Panc1 (cell line): ENCODE results near the gene TSSK3. TPM values are rescaled to one million over a fixed set of nuclear protein-coding genes. Genes with fewer than 3 reads are reported as not detected.

Experiments used
- ATAC-seq: fragments of 200-7000 bp; cut with Tn5 transposase; 2 replicates; pipeline ENCODE4 v1.9.1; 2020; ENCODE audit warnings: mild to moderate bottlenecking, moderate library complexity
- Bru-seq: library from RNA; stranded (reverse); fragments of 400-500 nt; gene quantifications from one replicate; lab custom pipeline; 2021; lab: Mats Ljungman, UMichigan
- BruChase-seq, 2 experiments: library from RNA; stranded (reverse); fragments of 400-500 nt; gene quantifications; one replicate each; lab custom pipeline; 2021; lab: Mats Ljungman, UMichigan
- BruUV-seq: library from RNA; stranded (reverse); fragments of 400-500 nt; replicated peaks from 2 replicates; lab custom pipeline; 2021; lab: Mats Ljungman, UMichigan
- CTCF ChIA-PET: fragments of 300-600 bp; sonication (Branson Sonifier 250); formaldehyde crosslinking; loops from one replicate; lab custom pipeline; 2022; ENCODE audit warnings: antibody characterized with exemption; lab: Charles Lee
- POLR2A ChIA-PET: fragments of 300-600 bp; sonication (Branson Sonifier 250); formaldehyde crosslinking; loops from one replicate; lab custom pipeline; 2022; ENCODE audit warnings: antibody characterized with exemption; lab: Charles Lee
- DNase-seq: peaks from one replicate; pipeline ENCODE4 v3.0.0-alpha.2; 2010; ENCODE audit warnings: low read depth, low spot score
- H3K27ac ChIP-seq: 2 replicates; pipeline ENCODE4 v1.5.1; 2011; ENCODE audit warnings: mild to moderate bottlenecking, low read length, inconsistent platforms
- H3K27me3 ChIP-seq: fragments of 200-500 bp; sonication (Bioruptor generic); 2 replicates; pipeline ENCODE4 v1.6.0; 2014; ENCODE audit warnings: low read length, inconsistent platforms; ENCODE audit not compliant: control insufficient read depth, insufficient read depth
- H3K36me3 ChIP-seq: fragments of 200-500 bp; sonication (Bioruptor generic); 2 replicates; pipeline ENCODE4 v1.5.1; 2014; ENCODE audit warnings: inconsistent platforms, mild to moderate bottlenecking, low read length, moderate library complexity; ENCODE audit not compliant: control insufficient read depth, insufficient read depth
- H3K4me1 ChIP-seq: 2 replicates; pipeline ENCODE4 v1.5.1; 2011; ENCODE audit warnings: inconsistent platforms, mild to moderate bottlenecking, low read length, moderate library complexity; ENCODE audit not compliant: control insufficient read depth, insufficient read depth
- H3K4me3 ChIP-seq, 2 experiments: 2 replicates each; pipeline ENCODE4 v1.5.1; 2011 to 2012; ENCODE audit warnings: low read depth in 2 of 2, low read length in 2 of 2, mild to moderate bottlenecking in 2 of 2, inconsistent platforms in 1 of 2, moderate library complexity in 1 of 2
- H3K9me3 ChIP-seq: fragments of 200-500 bp; sonication (Bioruptor generic); 2 replicates; pipeline ENCODE4 v1.5.1; 2014; ENCODE audit warnings: low read depth, mild to moderate bottlenecking, inconsistent platforms, low read length, moderate library complexity; ENCODE audit not compliant: control insufficient read depth, insufficient read depth
- POLR2AphosphoS5 ChIP-seq: IDR thresholded peaks from 2 replicates; pipeline ENCODE4 v1.6.1; 2012; ENCODE audit warnings: mild to moderate bottlenecking, low read depth, low read length, moderate library complexity
- SIN3A ChIP-seq: IDR thresholded peaks from 2 replicates; pipeline ENCODE4 v1.6.1; 2012; ENCODE audit warnings: low read depth, mild to moderate bottlenecking, low read length, moderate library complexity, borderline replicate concordance; ENCODE audit not compliant: insufficient read depth
- TCF7L2 ChIP-seq: IDR thresholded peaks from 2 replicates; pipeline ENCODE4 v1.6.1; 2011; ENCODE audit warnings: mild to moderate bottlenecking, low read depth, low read length, inconsistent platforms
- in situ Hi-C: cut with HindIII; loops from 2 replicates; pipeline ENCODE4 v1.10.0; 2016; ENCODE audit warnings: low sequenced_read_pairs, low pct_unique_long_range_greater_than_20kb
- intact Hi-C: fragments of 100-400 bp; cut with micrococcal nuclease; formaldehyde crosslinking; loops from one replicate; pipeline ENCODE4 v1.10.0; 2022; ENCODE audit not compliant: unreplicated experiment
- long read RNA-seq: library from polyadenylated mRNA; unstranded; transcript quantifications from one replicate; pipeline ENCODE4 v2.0.0, GENCODE V29; 2021; ENCODE audit not compliant: unreplicated experiment
- polyA plus RNA-seq: library from polyadenylated mRNA; unstranded; fragments of >200 nt; gene quantifications from one replicate; pipeline ENCODE4 v1.2.1, GENCODE V29; 2012; ENCODE audit warnings: missing spikeins; ENCODE audit not compliant: insufficient read length
- total RNA-seq: library from RNA; stranded (reverse); gene quantifications from one replicate; pipeline ENCODE4 v1.2.1, GENCODE V29; 2021; ENCODE audit not compliant: unreplicated experiment
- TF ChIP-seq, protein P1 (sequence below), 2 experiments: IDR thresholded peaks; 2 replicates each; pipeline ENCODE4 v1.6.1; 2011 to 2012; ENCODE audit warnings: low read depth in 2 of 2, control low read depth in 1 of 2, low read length in 1 of 2, mild to moderate bottlenecking in 1 of 2, moderate library complexity in 1 of 2; ENCODE audit not compliant: insufficient read depth in 1 of 2
- TF ChIP-seq, protein P2 (sequence below): fragments of 450-650 bp; IDR thresholded peaks from 2 replicates; pipeline ENCODE4 v1.5.1; 2017; ENCODE audit warnings: mild to moderate bottlenecking

TSSK3 gene, protein sequence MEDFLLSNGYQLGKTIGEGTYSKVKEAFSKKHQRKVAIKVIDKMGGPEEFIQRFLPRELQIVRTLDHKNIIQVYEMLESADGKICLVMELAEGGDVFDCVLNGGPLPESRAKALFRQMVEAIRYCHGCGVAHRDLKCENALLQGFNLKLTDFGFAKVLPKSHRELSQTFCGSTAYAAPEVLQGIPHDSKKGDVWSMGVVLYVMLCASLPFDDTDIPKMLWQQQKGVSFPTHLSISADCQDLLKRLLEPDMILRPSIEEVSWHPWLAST
- total RNA-seq, result 3.6 TPM
- 1.3 TPM for polyA plus RNA-seq
- percentile 47 among the genes with signal in this experiment for Bru-seq, nascent RNA
- percentile 47 among the genes with signal in this experiment for BruChase-seq, experiment 1, labeled RNA remaining after a 2-hour chase
- percentile 51 among the genes with signal in this experiment for BruChase-seq, experiment 2, labeled RNA remaining after a 6-hour chase
- long read RNA-seq, partial matches to known transcripts, result 0 of 2 reads
- long read RNA-seq, other reads (novel, unspliced or antisense), result 2 of 2 reads

DNA sequence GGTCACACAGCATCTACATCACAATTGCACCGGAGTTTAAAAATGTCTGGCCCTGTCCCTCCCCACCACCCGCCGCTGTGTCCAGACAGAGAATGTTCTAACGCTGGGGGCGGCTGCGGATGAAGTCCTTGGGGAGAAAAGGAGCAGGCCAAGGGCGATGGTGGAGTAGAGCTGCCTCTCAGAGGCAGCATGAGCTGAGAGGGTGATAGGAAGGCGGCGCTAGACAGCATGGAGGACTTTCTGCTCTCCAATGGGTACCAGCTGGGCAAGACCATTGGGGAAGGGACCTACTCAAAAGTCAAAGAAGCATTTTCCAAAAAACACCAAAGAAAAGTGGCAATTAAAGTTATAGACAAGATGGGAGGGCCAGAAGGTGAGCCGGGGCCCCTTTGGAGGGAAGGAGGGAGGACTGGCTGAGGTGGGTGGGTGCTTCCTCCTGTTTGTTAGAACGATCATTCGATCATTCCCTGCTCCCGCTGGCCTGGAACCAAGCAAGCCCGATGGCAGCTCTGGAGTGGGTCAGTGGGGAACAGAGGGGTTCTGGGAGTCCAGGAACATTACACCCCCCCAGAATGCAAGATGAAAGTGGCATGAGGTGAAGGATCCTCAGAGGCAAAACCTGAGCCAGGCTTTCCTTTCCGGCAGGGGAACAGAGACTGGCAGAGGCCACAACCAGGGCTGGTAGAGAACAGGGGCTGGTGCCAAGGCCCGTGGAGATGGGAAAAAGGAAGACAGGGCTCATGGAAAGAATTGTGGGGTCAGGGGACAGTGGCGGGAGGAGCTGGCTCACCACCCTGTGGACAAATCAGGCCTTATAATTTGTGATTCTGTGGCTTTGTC is at the start of gene TSSK3, which contains the start of gene FAM229A:
TSS of gene TSSK3 (plus strand) at position 66 of the 840 bp plus-strand sequence. CDS start at position 229, 163 bp downstream.
TSS of gene FAM229A (minus strand) at position 12 of the 840 bp plus-strand sequence. CDS start 394 bp downstream, outside the sequence.
- POLR2A ChIA-PET, result interaction anchor here (0.6 kb wide), 1 partner anchor 79 kb away, joined by 3 read pairs; no protein-coding TSS in a partner anchor
- intact Hi-C loops (no loop called here), in situ Hi-C loops (no loop called here)
- H3K27me3 ChIP-seq, result no peaks in the 10 kb centered on the region
- no peaks in the 10 kb centered on the region for H3K4me1 ChIP-seq
- H3K4me3 ChIP-seq, result no peak within 1 kb of the TSS
- TF ChIP-seq SIN3A (no peak), TCF7L2 (no peak), POLR2AphosphoS5 (no peak)
- TF ChIP-seq, protein P1, sequence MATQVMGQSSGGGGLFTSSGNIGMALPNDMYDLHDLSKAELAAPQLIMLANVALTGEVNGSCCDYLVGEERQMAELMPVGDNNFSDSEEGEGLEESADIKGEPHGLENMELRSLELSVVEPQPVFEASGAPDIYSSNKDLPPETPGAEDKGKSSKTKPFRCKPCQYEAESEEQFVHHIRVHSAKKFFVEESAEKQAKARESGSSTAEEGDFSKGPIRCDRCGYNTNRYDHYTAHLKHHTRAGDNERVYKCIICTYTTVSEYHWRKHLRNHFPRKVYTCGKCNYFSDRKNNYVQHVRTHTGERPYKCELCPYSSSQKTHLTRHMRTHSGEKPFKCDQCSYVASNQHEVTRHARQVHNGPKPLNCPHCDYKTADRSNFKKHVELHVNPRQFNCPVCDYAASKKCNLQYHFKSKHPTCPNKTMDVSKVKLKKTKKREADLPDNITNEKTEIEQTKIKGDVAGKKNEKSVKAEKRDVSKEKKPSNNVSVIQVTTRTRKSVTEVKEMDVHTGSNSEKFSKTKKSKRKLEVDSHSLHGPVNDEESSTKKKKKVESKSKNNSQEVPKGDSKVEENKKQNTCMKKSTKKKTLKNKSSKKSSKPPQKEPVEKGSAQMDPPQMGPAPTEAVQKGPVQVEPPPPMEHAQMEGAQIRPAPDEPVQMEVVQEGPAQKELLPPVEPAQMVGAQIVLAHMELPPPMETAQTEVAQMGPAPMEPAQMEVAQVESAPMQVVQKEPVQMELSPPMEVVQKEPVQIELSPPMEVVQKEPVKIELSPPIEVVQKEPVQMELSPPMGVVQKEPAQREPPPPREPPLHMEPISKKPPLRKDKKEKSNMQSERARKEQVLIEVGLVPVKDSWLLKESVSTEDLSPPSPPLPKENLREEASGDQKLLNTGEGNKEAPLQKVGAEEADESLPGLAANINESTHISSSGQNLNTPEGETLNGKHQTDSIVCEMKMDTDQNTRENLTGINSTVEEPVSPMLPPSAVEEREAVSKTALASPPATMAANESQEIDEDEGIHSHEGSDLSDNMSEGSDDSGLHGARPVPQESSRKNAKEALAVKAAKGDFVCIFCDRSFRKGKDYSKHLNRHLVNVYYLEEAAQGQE (IDR thresholded peaks at IDR 0.05; ENCODE audit: insufficient read depth in 1 of 2, low read depth in 2 of 2, low read length in 1 of 2), result no peak
- TF ChIP-seq, protein P2, sequence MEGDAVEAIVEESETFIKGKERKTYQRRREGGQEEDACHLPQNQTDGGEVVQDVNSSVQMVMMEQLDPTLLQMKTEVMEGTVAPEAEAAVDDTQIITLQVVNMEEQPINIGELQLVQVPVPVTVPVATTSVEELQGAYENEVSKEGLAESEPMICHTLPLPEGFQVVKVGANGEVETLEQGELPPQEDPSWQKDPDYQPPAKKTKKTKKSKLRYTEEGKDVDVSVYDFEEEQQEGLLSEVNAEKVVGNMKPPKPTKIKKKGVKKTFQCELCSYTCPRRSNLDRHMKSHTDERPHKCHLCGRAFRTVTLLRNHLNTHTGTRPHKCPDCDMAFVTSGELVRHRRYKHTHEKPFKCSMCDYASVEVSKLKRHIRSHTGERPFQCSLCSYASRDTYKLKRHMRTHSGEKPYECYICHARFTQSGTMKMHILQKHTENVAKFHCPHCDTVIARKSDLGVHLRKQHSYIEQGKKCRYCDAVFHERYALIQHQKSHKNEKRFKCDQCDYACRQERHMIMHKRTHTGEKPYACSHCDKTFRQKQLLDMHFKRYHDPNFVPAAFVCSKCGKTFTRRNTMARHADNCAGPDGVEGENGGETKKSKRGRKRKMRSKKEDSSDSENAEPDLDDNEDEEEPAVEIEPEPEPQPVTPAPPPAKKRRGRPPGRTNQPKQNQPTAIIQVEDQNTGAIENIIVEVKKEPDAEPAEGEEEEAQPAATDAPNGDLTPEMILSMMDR, result no peak
- ATAC-seq, result no peak
- DNase-seq, result no peak
- no peaks in the 10 kb centered on the region for H3K9me3 ChIP-seq
- H3K27ac ChIP-seq, result no peak within 1 kb of the TSS
- CTCF ChIA-PET, result interaction anchor here (0.5 kb wide), 1 partner anchor 25 kb away, joined by 7 read pairs; no protein-coding TSS in a partner anchor
- no peaks in the 10 kb centered on the region for H3K36me3 ChIP-seq
- BruUV-seq, result no TSS peak

DNA sequence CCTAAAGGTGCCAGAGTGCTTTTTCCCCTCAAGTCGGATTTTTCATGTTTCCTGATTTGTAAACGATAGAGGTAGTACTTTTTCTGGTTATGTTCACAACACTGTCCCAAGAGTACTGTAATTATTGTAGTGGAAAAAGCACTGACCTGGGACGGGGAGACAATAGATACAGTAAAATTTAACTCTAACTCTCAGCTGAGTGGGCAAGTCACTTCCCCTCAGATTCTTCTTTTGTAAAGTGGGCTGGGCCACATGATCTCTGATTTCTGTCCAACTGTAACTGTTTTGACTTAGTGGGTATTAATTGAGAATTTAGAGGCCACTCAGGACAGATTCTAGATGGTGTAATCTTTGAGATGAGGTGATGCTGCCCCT is 45.4 kb upstream of the TSSK3 start:
- CTCF ChIA-PET, result interaction anchor here (0.9 kb wide), 1 partner anchor 100 kb away, joined by 5 read pairs; no protein-coding TSS in a partner anchor
- peaks cover 4% of the 10 kb centered on the region; the same call in 1 of the 2 replicates for H3K4me1 ChIP-seq
- intact Hi-C loops, result loop anchor here (1.0 kb wide), 1 partner anchor 96 kb away; no protein-coding TSS in a partner anchor
- TF ChIP-seq POLR2AphosphoS5, result no peak
- no peak for TF ChIP-seq TCF7L2
- TF ChIP-seq, protein P2, result no peak
- TF ChIP-seq, protein P1 (IDR thresholded peaks at IDR 0.05; ENCODE audit: insufficient read depth in 1 of 2, low read depth in 2 of 2, low read length in 1 of 2), result no peak
- no peak for TF ChIP-seq SIN3A
- H3K36me3 ChIP-seq, result peaks cover 11% of the 10 kb centered on the region
- H3K27ac ChIP-seq, result no peak overlapping the region
- in situ Hi-C loops, result no loop called here
- no peaks in the 10 kb centered on the region for H3K9me3 ChIP-seq
- no peak overlapping the region for H3K4me3 ChIP-seq
- BruUV-seq, result no TSS peak
- POLR2A ChIA-PET, result no interaction called here
- no peaks in the 10 kb centered on the region for H3K27me3 ChIP-seq
- no peak for DNase-seq
- ATAC-seq, result no peak
